IMR-90 (cell line): Measurements from ENCODE around the gene RAB40C.

Experiments
- BHLHE40 ChIP-seq: fragments of 150-350 bp; IDR thresholded peaks from 2 replicates; pipeline ENCODE4 v1.6.1; 2016; ENCODE audit warnings: mild to moderate bottlenecking, low read depth, low read length
- CEBPB ChIP-seq: IDR thresholded peaks from 2 replicates; pipeline ENCODE4 v1.6.1; 2012; ENCODE audit warnings: low read depth, low read length, improper control_type of control experiment
- CHD1 ChIP-seq: IDR thresholded peaks from 2 replicates; pipeline ENCODE4 v1.6.1; 2012; ENCODE audit warnings: low read depth, low read length, improper control_type of control experiment
- MAFK ChIP-seq: IDR thresholded peaks from 2 replicates; pipeline ENCODE4 v1.6.1; 2012; ENCODE audit warnings: low read depth, low read length, improper control_type of control experiment
- POLR2A ChIP-seq: IDR thresholded peaks from 2 replicates; pipeline ENCODE4 v1.6.1; 2012; ENCODE audit warnings: mild to moderate bottlenecking, low read depth, low read length
- RAD21 ChIP-seq: IDR thresholded peaks from 2 replicates; pipeline ENCODE4 v1.6.1; 2012; ENCODE audit warnings: low read length, improper control_type of control experiment
- RFX5 ChIP-seq: IDR thresholded peaks from 2 replicates; pipeline ENCODE4 v1.8.0; 2012; ENCODE audit warnings: low read depth, mild to moderate bottlenecking, low read length, moderate library complexity
- TF ChIP-seq, protein P1 (sequence below): conservative IDR thresholded peaks from 2 replicates; pipeline ENCODE4 v1.5.1; 2012; ENCODE audit warnings: mild to moderate bottlenecking, low read depth, low read length, improper control_type of control experiment
- TF ChIP-seq, protein P2 (sequence below): fragments of 150-350 bp; IDR thresholded peaks from 2 replicates; pipeline ENCODE4 v1.6.1; 2016; ENCODE audit warnings: low read depth, mild to moderate bottlenecking, low read length, moderate library complexity, borderline replicate concordance

DNA sequence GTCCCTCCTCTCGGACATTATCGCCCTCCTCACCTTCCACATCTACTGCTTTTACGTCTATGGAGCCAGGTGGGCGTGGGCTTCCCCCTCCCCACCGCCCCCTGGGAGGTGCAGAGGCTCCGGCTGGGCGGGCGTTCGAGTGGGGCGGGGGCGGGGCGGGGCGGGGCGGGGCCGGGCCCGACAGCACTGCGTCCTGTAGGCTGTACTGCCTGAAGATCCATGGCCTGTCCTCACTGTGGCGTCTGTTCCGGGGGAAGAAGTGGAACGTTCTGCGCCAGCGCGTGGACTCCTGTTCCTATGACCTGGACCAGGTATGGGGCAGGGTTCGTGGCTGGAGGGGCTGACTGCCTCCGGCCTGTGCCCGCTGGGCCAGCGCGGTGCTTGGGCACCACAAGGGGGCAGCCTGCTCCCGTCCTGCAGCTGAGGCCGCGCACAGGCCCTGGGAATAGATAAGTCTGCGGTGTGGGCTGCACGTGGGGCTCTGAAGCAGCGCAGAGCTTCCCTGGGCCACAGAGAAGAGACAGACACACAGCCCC, 10.9 kb upstream of the RAB40C start:
- TF ChIP-seq, protein P1, sequence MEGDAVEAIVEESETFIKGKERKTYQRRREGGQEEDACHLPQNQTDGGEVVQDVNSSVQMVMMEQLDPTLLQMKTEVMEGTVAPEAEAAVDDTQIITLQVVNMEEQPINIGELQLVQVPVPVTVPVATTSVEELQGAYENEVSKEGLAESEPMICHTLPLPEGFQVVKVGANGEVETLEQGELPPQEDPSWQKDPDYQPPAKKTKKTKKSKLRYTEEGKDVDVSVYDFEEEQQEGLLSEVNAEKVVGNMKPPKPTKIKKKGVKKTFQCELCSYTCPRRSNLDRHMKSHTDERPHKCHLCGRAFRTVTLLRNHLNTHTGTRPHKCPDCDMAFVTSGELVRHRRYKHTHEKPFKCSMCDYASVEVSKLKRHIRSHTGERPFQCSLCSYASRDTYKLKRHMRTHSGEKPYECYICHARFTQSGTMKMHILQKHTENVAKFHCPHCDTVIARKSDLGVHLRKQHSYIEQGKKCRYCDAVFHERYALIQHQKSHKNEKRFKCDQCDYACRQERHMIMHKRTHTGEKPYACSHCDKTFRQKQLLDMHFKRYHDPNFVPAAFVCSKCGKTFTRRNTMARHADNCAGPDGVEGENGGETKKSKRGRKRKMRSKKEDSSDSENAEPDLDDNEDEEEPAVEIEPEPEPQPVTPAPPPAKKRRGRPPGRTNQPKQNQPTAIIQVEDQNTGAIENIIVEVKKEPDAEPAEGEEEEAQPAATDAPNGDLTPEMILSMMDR, result peak; percentile 78
- TF ChIP-seq POLR2A, result no peak
- no peak for TF ChIP-seq MAFK
- no peak for TF ChIP-seq RFX5
- peak; percentile 85 for TF ChIP-seq RAD21
- no peak for TF ChIP-seq CHD1
- TF ChIP-seq, protein P2, sequence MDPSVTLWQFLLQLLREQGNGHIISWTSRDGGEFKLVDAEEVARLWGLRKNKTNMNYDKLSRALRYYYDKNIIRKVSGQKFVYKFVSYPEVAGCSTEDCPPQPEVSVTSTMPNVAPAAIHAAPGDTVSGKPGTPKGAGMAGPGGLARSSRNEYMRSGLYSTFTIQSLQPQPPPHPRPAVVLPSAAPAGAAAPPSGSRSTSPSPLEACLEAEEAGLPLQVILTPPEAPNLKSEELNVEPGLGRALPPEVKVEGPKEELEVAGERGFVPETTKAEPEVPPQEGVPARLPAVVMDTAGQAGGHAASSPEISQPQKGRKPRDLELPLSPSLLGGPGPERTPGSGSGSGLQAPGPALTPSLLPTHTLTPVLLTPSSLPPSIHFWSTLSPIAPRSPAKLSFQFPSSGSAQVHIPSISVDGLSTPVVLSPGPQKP, result no peak
- TF ChIP-seq CEBPB, result no peak
- peak; percentile 65; the same call in 1 of the 2 replicates for TF ChIP-seq BHLHE40
